IgD-negative memory B cell (primary cell): ENCODE measurements around the gene MPG. TPM values are rescaled to one million over a fixed set of nuclear protein-coding genes. Genes with fewer than 3 reads are reported as not detected.
A peak's percentile ranks its signal among the peaks of the same experiment; 100 is the strongest.
"Not testable (repeated sequence)": the region's sequence is repeated elsewhere in the genome, so short reads cannot be mapped to it uniquely, and the experiment has no call there.

Experiments used
- H3K27ac Mint-ChIP-seq, 3 donors: one replicate each; pipeline ENCODE4 v1.8.0; 2020 to 2022; ENCODE audit warnings: mild to moderate bottlenecking in 3 of 3, mixed read lengths in 3 of 3, moderate library complexity in 1 of 3
- H3K27me3 Mint-ChIP-seq: one replicate; pipeline ENCODE4 v1.8.0; 2021; ENCODE audit warnings: mixed read lengths
- H3K36me3 Mint-ChIP-seq: one replicate; pipeline ENCODE4 v1.8.0; 2020; ENCODE audit warnings: mild to moderate bottlenecking, mixed read lengths
- H3K4me1 Mint-ChIP-seq, 3 donors: one replicate each; pipeline ENCODE4 v1.8.0; 2020 to 2022; ENCODE audit warnings: mixed read lengths in 3 of 3, mild to moderate bottlenecking in 1 of 3
- H3K4me3 Mint-ChIP-seq, 4 donors: one replicate each; pipeline ENCODE4 v1.8.0; 2020 to 2022; ENCODE audit warnings: mild to moderate bottlenecking in 4 of 4, mixed read lengths in 4 of 4, moderate library complexity in 3 of 4
- H3K9me3 Mint-ChIP-seq, 3 donors: one replicate each; pipeline ENCODE4 v1.8.0; 2020 to 2021; ENCODE audit warnings: mixed read lengths in 3 of 3, mild to moderate bottlenecking in 1 of 3
- polyA plus RNA-seq: library from polyadenylated mRNA; unstranded; fragments of 300-500 nt; fragmentation: Illumina TruSeq; gene quantifications from one replicate; pipeline ENCODE4 v1.2.3, GENCODE V29; 2021

The MPG gene
- polyA plus RNA-seq, 1 donor from 2014 or later = 87.6 TPM

- Mint-ChIP-seq H3K4me3 (no peak overlapping the region), H3K4me1 (peaks cover 0 to 6% (median 5%) of the 10 kb centered on the region in 3 donors), H3K36me3 (peaks cover 1% of the 10 kb centered on the region), H3K27ac (no peak overlapping the region), H3K27me3 (no peaks in the 10 kb centered on the region), H3K9me3 (no peaks in the 10 kb centered on the region)
Observed at GRCh38 chr16:118857-119256, 40.8 kb downstream of the MPG start.

GRCh38 chr16:119295-119694, 41.3 kb downstream of the MPG start:
- H3K9me3 Mint-ChIP-seq = no peaks in the 10 kb centered on the region
- H3K36me3 Mint-ChIP-seq = peaks cover 1% of the 10 kb centered on the region
- no peak overlapping the region for H3K27ac Mint-ChIP-seq
- peaks cover 0 to 6% (median 5%) of the 10 kb centered on the region in 3 donors for H3K4me1 Mint-ChIP-seq
- H3K27me3 Mint-ChIP-seq = no peaks in the 10 kb centered on the region
- no peak overlapping the region for H3K4me3 Mint-ChIP-seq

GRCh38 chr16:119835-120491, 41.9 kb downstream of the MPG start:
- H3K27ac Mint-ChIP-seq = no peak overlapping the region

GRCh38 chr16:120756-121155, 42.7 kb downstream of the MPG start:
- H3K4me3 Mint-ChIP-seq = no peak overlapping the region
- no peaks in the 10 kb centered on the region for H3K27me3 Mint-ChIP-seq
- H3K27ac Mint-ChIP-seq = peak overlapping the region in 1 of 3 donors; percentile 59
- peaks cover 1% of the 10 kb centered on the region for H3K36me3 Mint-ChIP-seq
- H3K4me1 Mint-ChIP-seq = peaks cover 0 to 6% (median 5%) of the 10 kb centered on the region in 3 donors
- no peaks in the 10 kb centered on the region for H3K9me3 Mint-ChIP-seq

More at GRCh38 chr16:119835-120491, 41.9 kb downstream of the MPG start:
- H3K9me3 Mint-ChIP-seq = no peaks in the 10 kb centered on the region
- H3K36me3 Mint-ChIP-seq = peaks cover 1% of the 10 kb centered on the region
- H3K4me1 Mint-ChIP-seq = peaks cover 0 to 6% (median 5%) of the 10 kb centered on the region in 3 donors
- H3K27me3 Mint-ChIP-seq = no peaks in the 10 kb centered on the region
- H3K4me3 Mint-ChIP-seq = no peak overlapping the region

- no peaks in the 10 kb centered on the region for H3K9me3 Mint-ChIP-seq
Observed at GRCh38 chr16:122361-122760, 44.3 kb downstream of the MPG start.

GRCh38 chr16:123558-124350, 45.7 kb downstream of the MPG start:
- H3K4me1 Mint-ChIP-seq, H3K36me3 Mint-ChIP-seq, H3K27me3 Mint-ChIP-seq, H3K4me3 Mint-ChIP-seq, H3K9me3 Mint-ChIP-seq, H3K27ac Mint-ChIP-seq: not testable (repeated sequence)

More at GRCh38 chr16:122361-122760, 44.3 kb downstream of the MPG start:
- H3K27me3 Mint-ChIP-seq = no peaks in the 10 kb centered on the region
- peaks cover 0 to 6% (median 5%) of the 10 kb centered on the region in 3 donors for H3K4me1 Mint-ChIP-seq
- H3K36me3 Mint-ChIP-seq = peaks cover 2% of the 10 kb centered on the region
- H3K27ac Mint-ChIP-seq = no peak overlapping the region
- no peak overlapping the region for H3K4me3 Mint-ChIP-seq

- Mint-ChIP-seq H3K4me1 (no peaks in the 10 kb centered on the region), H3K4me3 (no peak overlapping the region), H3K27me3 (no peaks in the 10 kb centered on the region), H3K9me3 (no peaks in the 10 kb centered on the region), H3K27ac (no peak overlapping the region), H3K36me3 (peaks cover 2% of the 10 kb centered on the region)
Observed at GRCh38 chr16:125011-125410, 47.0 kb downstream of the MPG start.

GRCh38 chr16:129075-129474, 51.0 kb downstream of the MPG start:
- Mint-ChIP-seq H3K4me1 (peaks cover 0 to 4% (median 2%) of the 10 kb centered on the region in 3 donors), H3K9me3 (no peaks in the 10 kb centered on the region), H3K36me3 (peaks cover 2% of the 10 kb centered on the region), H3K27ac (no peak overlapping the region), H3K27me3 (no peaks in the 10 kb centered on the region), H3K4me3 (no peak overlapping the region)

GRCh38 chr16:130533-131173, 52.6 kb downstream of the MPG start:
- H3K27ac Mint-ChIP-seq = peak overlapping the region in 1 of 3 donors; percentile 35
- peaks cover 5 to 10% (median 9%) of the 10 kb centered on the region in 3 donors for H3K4me1 Mint-ChIP-seq
- no peak overlapping the region for H3K4me3 Mint-ChIP-seq
- peaks cover 2% of the 10 kb centered on the region for H3K36me3 Mint-ChIP-seq
- no peaks in the 10 kb centered on the region for H3K9me3 Mint-ChIP-seq
- no peaks in the 10 kb centered on the region for H3K27me3 Mint-ChIP-seq

GRCh38 chr16:132120-132519, 54.1 kb downstream of the MPG start:
- Mint-ChIP-seq H3K4me1 (peaks cover 9 to 16% (median 14%) of the 10 kb centered on the region in 3 donors), H3K9me3 (no peaks in the 10 kb centered on the region), H3K27ac (no peak overlapping the region), H3K36me3 (no peaks in the 10 kb centered on the region), H3K27me3 (no peaks in the 10 kb centered on the region), H3K4me3 (peak overlapping the region in 1 of 4 donors; percentile 14)

- peaks cover 11 to 19% (median 14%) of the 10 kb centered on the region in 3 donors for H3K4me1 Mint-ChIP-seq
- peaks cover 2% of the 10 kb centered on the region for H3K36me3 Mint-ChIP-seq
- H3K27me3 Mint-ChIP-seq = no peaks in the 10 kb centered on the region
- H3K9me3 Mint-ChIP-seq = no peaks in the 10 kb centered on the region
- H3K27ac Mint-ChIP-seq = peak overlapping the region in 1 of 3 donors; percentile 35
- H3K4me3 Mint-ChIP-seq = peak overlapping the region in 1 of 4 donors; percentile 62
Observed at GRCh38 chr16:133716-134115, 55.7 kb downstream of the MPG start.

Other genes with a start within 250 kb of the MPG start
- gene POLR3K, start 24.6 kb upstream of the MPG start, polyA plus RNA-seq = 45.2 TPM
- gene SNRNP25, start 24.4 kb upstream of the MPG start, polyA plus RNA-seq = 39.1 TPM
- not detected for gene RHBDF1, start 5.6 kb upstream of the MPG start, polyA plus RNA-seq
- gene NPRL3, start 60.4 kb downstream of the MPG start, polyA plus RNA-seq = 15.2 TPM
- gene HBZ, start 74.4 kb downstream of the MPG start, polyA plus RNA-seq = not detected
- gene HBM, start 87.8 kb downstream of the MPG start, polyA plus RNA-seq = not detected
- 88.3 TPM for gene HBA2, start 94.7 kb downstream of the MPG start, polyA plus RNA-seq
- gene HBA1, start 98.5 kb downstream of the MPG start, polyA plus RNA-seq = 12.1 TPM
- not detected for gene HBQ1, start 102.2 kb downstream of the MPG start, polyA plus RNA-seq
- 17.6 TPM for gene LUC7L, start 151.2 kb downstream of the MPG start, polyA plus RNA-seq
- gene FAM234A, start 156.6 kb downstream of the MPG start, polyA plus RNA-seq = 31.5 TPM
- gene RGS11, start 197.7 kb downstream of the MPG start, polyA plus RNA-seq = not detected
- not detected for gene ARHGDIG, start 202.4 kb downstream of the MPG start, polyA plus RNA-seq
- not detected for gene PDIA2, start 204.9 kb downstream of the MPG start, polyA plus RNA-seq